BJ (cell line): ENCODE measurements around the gene PRKAR2B. TPM values are rescaled to one million over a fixed set of nuclear protein-coding genes. Genes with fewer than 3 reads are reported as not detected.

Experiments
- CTCF ChIA-PET: fragments of 350-600 bp; formaldehyde crosslinking; extraction: SDS; loops from one replicate; lab custom pipeline; 2021; ENCODE audit warnings: antibody characterized with exemption, inconsistent platforms; lab: Yijun Ruan, JAX
- POLR2A ChIA-PET: fragments of 300-600 bp; sonication (Branson Sonifier 250); formaldehyde crosslinking; extraction: SDS; loops from one replicate; lab custom pipeline; 2021; ENCODE audit warnings: antibody characterized with exemption; lab: Charles Lee
- DNase-seq: peaks from one replicate; pipeline ENCODE4 v3.0.0-alpha.2; 2011; ENCODE audit warnings: low read depth
- H3K27me3 ChIP-seq: 2 replicates; pipeline ENCODE4 v1.6.0; 2011; ENCODE audit warnings: low read length; ENCODE audit not compliant: control insufficient read depth, insufficient read depth
- H3K36me3 ChIP-seq: 2 replicates; pipeline ENCODE4 v1.5.1; 2011; ENCODE audit warnings: low read length; ENCODE audit not compliant: control insufficient read depth, insufficient read depth
- H3K4me3 ChIP-seq: 2 replicates; pipeline ENCODE4 v1.5.1; 2011; ENCODE audit warnings: low read depth, mild to moderate bottlenecking, control low read depth, low read length
- CTCF ChIP-seq: IDR thresholded peaks from 2 replicates; pipeline ENCODE4 v1.5.1; 2011; ENCODE audit warnings: low read depth, mild to moderate bottlenecking, control low read depth, inconsistent platforms, low read length, moderate library complexity; ENCODE audit not compliant: insufficient read depth
- polyA plus RNA-seq: library from polyadenylated mRNA; depleted of rRNA; stranded (reverse); fragments of >200 nt; gene quantifications from 2 replicates; pipeline ENCODE4 v1.2.3, GENCODE V29; 2011

The PRKAR2B gene
- polyA plus RNA-seq, 1 experiment = 2.6 TPM

- POLR2A ChIA-PET = no interaction called here
- no peak for TF ChIP-seq CTCF
- H3K4me3 ChIP-seq = no peak overlapping the region
- peaks cover 7% of the 10 kb centered on the region for H3K36me3 ChIP-seq
- CTCF ChIA-PET = no interaction called here
- DNase-seq = no peak
- H3K27me3 ChIP-seq = no peaks in the 10 kb centered on the region
These were observed 141.2 kb downstream of the PRKAR2B start for GRCh38 chr7:107185716-107186115.

GRCh38 chr7:107186240-107186639 lies 141.7 kb downstream of the PRKAR2B start:
- peaks cover 8% of the 10 kb centered on the region for H3K36me3 ChIP-seq
- H3K4me3 ChIP-seq = no peak overlapping the region
- H3K27me3 ChIP-seq = no peaks in the 10 kb centered on the region
- TF ChIP-seq CTCF = no peak
- POLR2A ChIA-PET = no interaction called here
- CTCF ChIA-PET = no interaction called here
- no peak for DNase-seq

GRCh38 chr7:107187774-107188173 lies 143.3 kb downstream of the PRKAR2B start:
- DNase-seq = no peak
- peaks cover 8% of the 10 kb centered on the region for H3K36me3 ChIP-seq
- no peaks in the 10 kb centered on the region for H3K27me3 ChIP-seq
- no peak overlapping the region for H3K4me3 ChIP-seq
- TF ChIP-seq CTCF = no peak
- ChIA-PET POLR2A (no interaction called here), CTCF (no interaction called here)

- no peak for DNase-seq
- POLR2A ChIA-PET = no interaction called here
- H3K27me3 ChIP-seq = no peaks in the 10 kb centered on the region
- CTCF ChIA-PET = no interaction called here
- H3K4me3 ChIP-seq = no peak overlapping the region
- TF ChIP-seq CTCF = no peak
- peaks cover 10% of the 10 kb centered on the region for H3K36me3 ChIP-seq
These were observed 145.6 kb downstream of the PRKAR2B start for GRCh38 chr7:107190090-107190489.

GRCh38 chr7:107194052-107194451 lies 149.5 kb downstream of the PRKAR2B start:
- CTCF ChIA-PET = interaction anchor here (0.7 to 1.8 kb wide), 5 partner anchors 15 to 531 kb away, joined by 3 to 6 read pairs (median 4); no protein-coding TSS in a partner anchor
- no peak overlapping the region for H3K4me3 ChIP-seq
- no peak for DNase-seq
- TF ChIP-seq CTCF = no peak
- POLR2A ChIA-PET = no interaction called here
- no peaks in the 10 kb centered on the region for H3K27me3 ChIP-seq
- H3K36me3 ChIP-seq = peaks cover 5% of the 10 kb centered on the region
